Body of pancreas (tissue), 4 donors: ENCODE measurements around the gene CHRNA10.

Experiments used
- POLR2A ChIP-seq, 3 donors: fragments of 450-650 bp; IDR thresholded peaks; one replicate each; pipeline ENCODE4 v1.6.1; 2016; ENCODE audit warnings: antibody characterized with exemption in 3 of 3, mild to moderate bottlenecking in 2 of 3
- TF ChIP-seq, protein P1 (sequence below), 7 experiments: fragments of 450-650 bp in 4 of 7; fragments of 200-600 bp in 3 of 7; sonication (generic) in 3 of 7; IDR thresholded peaks; one replicate each; pipeline ENCODE4 v1.5.1; 2016 to 2019; ENCODE audit warnings: antibody characterized with exemption in 7 of 7

DNA sequence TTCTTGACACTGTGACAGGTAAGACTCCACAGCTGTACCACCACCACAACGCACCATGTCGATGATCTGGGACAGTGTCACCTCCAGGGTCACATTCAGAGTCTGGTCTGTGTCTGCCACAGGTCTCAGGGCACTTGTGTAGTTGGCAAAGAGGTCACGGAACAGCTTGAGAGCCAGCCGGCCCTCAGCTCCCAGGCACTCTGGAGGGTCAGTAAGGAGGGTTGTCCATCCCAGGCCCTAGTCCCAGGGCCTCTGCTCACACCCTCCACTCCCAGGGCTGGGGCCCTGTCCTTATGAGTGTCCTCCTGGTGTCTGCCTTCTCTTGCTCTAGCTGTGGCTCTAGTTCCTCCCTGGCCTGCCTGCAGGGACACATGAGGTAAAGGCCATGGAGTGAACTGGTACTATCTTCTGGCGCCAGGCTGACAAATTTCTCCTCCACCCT is 1.4 kb downstream of the CHRNA10 start:
- TF ChIP-seq, protein P1, sequence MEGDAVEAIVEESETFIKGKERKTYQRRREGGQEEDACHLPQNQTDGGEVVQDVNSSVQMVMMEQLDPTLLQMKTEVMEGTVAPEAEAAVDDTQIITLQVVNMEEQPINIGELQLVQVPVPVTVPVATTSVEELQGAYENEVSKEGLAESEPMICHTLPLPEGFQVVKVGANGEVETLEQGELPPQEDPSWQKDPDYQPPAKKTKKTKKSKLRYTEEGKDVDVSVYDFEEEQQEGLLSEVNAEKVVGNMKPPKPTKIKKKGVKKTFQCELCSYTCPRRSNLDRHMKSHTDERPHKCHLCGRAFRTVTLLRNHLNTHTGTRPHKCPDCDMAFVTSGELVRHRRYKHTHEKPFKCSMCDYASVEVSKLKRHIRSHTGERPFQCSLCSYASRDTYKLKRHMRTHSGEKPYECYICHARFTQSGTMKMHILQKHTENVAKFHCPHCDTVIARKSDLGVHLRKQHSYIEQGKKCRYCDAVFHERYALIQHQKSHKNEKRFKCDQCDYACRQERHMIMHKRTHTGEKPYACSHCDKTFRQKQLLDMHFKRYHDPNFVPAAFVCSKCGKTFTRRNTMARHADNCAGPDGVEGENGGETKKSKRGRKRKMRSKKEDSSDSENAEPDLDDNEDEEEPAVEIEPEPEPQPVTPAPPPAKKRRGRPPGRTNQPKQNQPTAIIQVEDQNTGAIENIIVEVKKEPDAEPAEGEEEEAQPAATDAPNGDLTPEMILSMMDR (IDR thresholded peaks at IDR 0.05), result no peak
- no peak for TF ChIP-seq POLR2A (IDR thresholded peaks at IDR 0.05)
